ENCODE measurements around the gene ASPG. TPM values are rescaled to one million over a fixed set of nuclear protein-coding genes. Genes with fewer than 3 reads are reported as not detected.

Gene ASPG
- total RNA-seq, 1 experiment from 2014 or later = not detected

DNA sequence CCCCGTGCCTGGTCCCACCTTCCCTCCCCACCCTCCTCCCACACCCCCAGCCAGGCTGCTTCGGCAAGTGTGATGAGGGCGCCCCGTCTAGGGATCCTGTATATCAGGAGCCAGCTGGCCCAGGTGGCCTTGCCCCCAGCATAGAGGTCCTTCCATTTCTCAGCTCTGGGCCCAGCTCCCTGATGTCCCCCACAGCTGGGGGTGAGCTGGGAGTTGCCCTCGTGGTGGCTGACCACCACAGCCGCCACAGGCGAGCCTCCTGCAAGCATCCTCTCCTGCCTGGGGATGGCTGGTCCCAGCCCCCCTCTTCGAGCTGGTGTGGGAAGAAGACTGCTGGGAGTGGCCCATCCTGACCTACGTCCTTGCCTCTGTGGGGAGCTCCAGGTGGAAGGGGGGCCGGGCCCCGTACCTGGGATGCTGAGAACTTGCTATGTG, 7.4 kb downstream of the ASPG start:
- no peaks in the 10 kb centered on the region for H3K79me2 ChIP-seq (ENCODE audit: low read depth)
- ChIA-PET POLR2A (ENCODE audit: unreplicated experiment) (no interaction called here), CTCF (interaction anchor here (0.6 to 0.7 kb wide), 3 partner anchors 15 to 51 kb away, joined by 3 to 7 read pairs (median 4); no protein-coding TSS in a partner anchor)
- H3K36me3 ChIP-seq (ENCODE audit: low read depth) = no peaks in the 10 kb centered on the region
- H4K20me1 ChIP-seq (ENCODE audit: insufficient read depth) = no peaks in the 10 kb centered on the region
- no peaks in the 10 kb centered on the region for H3F3A ChIP-seq (ENCODE audit: insufficient read depth, low read depth)
- no TSS peak for BruUV-seq (replicated peaks)
- no peak for DNase-seq
- TF ChIP-seq EZH2 (IDR thresholded peaks at IDR 0.05; ENCODE audit: low read depth) = no peak
- TF ChIP-seq, protein P1, sequence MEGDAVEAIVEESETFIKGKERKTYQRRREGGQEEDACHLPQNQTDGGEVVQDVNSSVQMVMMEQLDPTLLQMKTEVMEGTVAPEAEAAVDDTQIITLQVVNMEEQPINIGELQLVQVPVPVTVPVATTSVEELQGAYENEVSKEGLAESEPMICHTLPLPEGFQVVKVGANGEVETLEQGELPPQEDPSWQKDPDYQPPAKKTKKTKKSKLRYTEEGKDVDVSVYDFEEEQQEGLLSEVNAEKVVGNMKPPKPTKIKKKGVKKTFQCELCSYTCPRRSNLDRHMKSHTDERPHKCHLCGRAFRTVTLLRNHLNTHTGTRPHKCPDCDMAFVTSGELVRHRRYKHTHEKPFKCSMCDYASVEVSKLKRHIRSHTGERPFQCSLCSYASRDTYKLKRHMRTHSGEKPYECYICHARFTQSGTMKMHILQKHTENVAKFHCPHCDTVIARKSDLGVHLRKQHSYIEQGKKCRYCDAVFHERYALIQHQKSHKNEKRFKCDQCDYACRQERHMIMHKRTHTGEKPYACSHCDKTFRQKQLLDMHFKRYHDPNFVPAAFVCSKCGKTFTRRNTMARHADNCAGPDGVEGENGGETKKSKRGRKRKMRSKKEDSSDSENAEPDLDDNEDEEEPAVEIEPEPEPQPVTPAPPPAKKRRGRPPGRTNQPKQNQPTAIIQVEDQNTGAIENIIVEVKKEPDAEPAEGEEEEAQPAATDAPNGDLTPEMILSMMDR (conservative IDR thresholded peaks at IDR 0.05) = no peak
- no peak overlapping the region for H3K4me2 ChIP-seq
- H3K4me3 ChIP-seq = no peak overlapping the region
- no peaks in the 10 kb centered on the region for H3K4me1 ChIP-seq (replicated peaks; ENCODE audit: insufficient read depth)
- intact Hi-C loops (cut with micrococcal nuclease; ENCODE audit: unreplicated experiment) = no loop called here
- no peak overlapping the region for H2AFZ ChIP-seq
- H3K9me2 ChIP-seq (ENCODE audit: insufficient read depth) = no peaks in the 10 kb centered on the region
- H3K27ac ChIP-seq = no peak overlapping the region
- peaks cover 8% of the 10 kb centered on the region; the same call in 1 of the 2 replicates for H3K27me3 ChIP-seq (ENCODE audit: insufficient read depth, low read depth)
- H3K9me3 ChIP-seq (ENCODE audit: insufficient read depth, low read depth) = no peaks in the 10 kb centered on the region

DNA sequence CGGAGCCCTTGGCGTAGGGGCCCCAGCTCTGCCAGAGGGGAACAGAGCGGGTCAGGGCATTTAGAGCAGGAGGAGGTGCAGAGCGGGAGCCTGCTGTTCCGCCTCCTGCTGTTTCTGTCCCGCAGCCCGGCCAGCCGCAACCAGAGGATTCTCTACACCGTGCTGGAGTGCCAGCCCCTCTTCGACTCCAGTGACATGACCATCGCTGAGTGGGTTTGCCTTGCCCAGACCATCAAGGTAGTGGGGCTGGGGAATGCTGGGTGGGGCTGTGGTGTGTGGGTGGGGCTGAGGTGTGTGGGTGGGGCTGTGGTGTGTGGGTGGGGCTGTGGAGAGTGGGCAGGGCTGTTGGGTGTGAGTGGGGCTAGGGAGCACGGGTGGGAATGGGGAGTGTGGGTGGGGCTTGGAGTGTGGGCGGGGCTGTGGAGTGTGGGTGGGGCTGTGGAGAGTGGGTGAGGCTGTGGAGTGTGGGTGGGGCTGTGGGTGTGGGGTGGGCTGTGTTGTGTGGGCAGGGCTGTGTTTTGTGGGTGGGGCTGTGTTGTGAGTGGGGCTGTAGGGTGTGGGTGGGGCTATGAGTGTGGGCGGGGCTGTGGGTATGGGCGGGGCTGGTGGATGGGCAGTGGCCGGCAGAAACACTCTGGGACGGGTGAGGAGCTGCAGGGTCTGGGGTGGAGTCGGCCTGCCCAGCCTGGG, 8.0 kb downstream of the ASPG start:
- CTCF ChIA-PET = interaction anchor here (0.6 to 0.7 kb wide), 4 partner anchors 16 to 50 kb away, joined by 3 to 7 read pairs (median 4); no protein-coding TSS in a partner anchor
- Histone ChIP-seq H3K27ac (no peak overlapping the region), H3K9me3 (ENCODE audit: insufficient read depth, low read depth) (no peaks in the 10 kb centered on the region), H2AFZ (no peak overlapping the region), H3K9me2 (ENCODE audit: insufficient read depth) (no peaks in the 10 kb centered on the region), H3F3A (ENCODE audit: insufficient read depth, low read depth) (no peaks in the 10 kb centered on the region), H4K20me1 (ENCODE audit: insufficient read depth) (no peaks in the 10 kb centered on the region), H3K4me2 (no peak overlapping the region), H3K4me1 (replicated peaks; ENCODE audit: insufficient read depth) (no peaks in the 10 kb centered on the region), H3K36me3 (ENCODE audit: low read depth) (no peaks in the 10 kb centered on the region), H3K79me2 (ENCODE audit: low read depth) (no peaks in the 10 kb centered on the region), H3K27me3 (ENCODE audit: insufficient read depth, low read depth) (peaks cover 8% of the 10 kb centered on the region; the same call in 1 of the 2 replicates), H3K4me3 (no peak overlapping the region)
- POLR2A ChIA-PET (ENCODE audit: unreplicated experiment) = interaction anchor here (0.7 kb wide), 1 partner anchor 15 kb away, joined by 5 read pairs; no protein-coding TSS in a partner anchor
- no TSS peak for BruUV-seq (replicated peaks)
- no peak for DNase-seq
- no peak for TF ChIP-seq EZH2 (IDR thresholded peaks at IDR 0.05; ENCODE audit: low read depth)
- TF ChIP-seq, protein P1 (conservative IDR thresholded peaks at IDR 0.05) = no peak
- intact Hi-C loops (cut with micrococcal nuclease; ENCODE audit: unreplicated experiment) = loop anchor here (1.0 kb wide), 1 partner anchor 38 kb away; no protein-coding TSS in a partner anchor

DNA sequence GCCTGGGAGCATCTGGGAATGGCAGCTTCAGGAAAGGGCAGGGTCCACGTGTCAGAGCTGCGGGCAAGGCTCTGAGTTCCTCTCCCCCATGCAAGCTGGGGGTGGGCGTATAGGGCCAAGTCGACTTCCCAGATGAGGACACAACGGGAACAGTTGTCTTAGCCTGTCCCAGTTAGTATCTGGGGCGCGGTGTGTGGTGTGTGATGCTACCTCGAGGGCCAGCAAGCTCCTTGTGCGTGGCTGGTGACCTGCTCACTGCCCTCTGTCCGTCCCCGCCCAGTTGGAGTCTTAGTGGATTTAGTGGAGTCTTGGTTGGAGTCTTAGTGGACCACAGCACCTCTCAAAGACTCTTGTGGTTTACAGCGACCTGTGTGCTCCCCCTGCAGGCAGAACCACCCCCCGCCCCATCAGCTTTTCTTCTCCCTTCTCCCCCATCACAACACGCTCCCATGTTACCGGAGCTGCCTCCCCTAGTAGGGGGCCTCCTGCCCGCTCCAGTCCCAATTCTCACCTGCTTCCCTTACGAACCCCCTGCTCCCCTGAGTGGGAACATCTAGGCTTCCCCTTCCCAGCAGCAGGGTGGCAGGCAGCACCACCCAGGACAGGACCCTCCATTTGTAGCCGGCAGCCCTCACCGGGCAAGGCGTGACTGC, 8.7 kb downstream of the ASPG start:
- H3K9me2 ChIP-seq (ENCODE audit: insufficient read depth) = no peaks in the 10 kb centered on the region
- TF ChIP-seq, protein P1 (conservative IDR thresholded peaks at IDR 0.05) = no peak
- H3K79me2 ChIP-seq (ENCODE audit: low read depth) = no peaks in the 10 kb centered on the region
- no peak overlapping the region for H3K27ac ChIP-seq
- intact Hi-C loops (cut with micrococcal nuclease; ENCODE audit: unreplicated experiment) = loop anchor here (1.0 kb wide), 1 partner anchor 37 kb away; no protein-coding TSS in a partner anchor
- peaks cover 8% of the 10 kb centered on the region; the same call in 1 of the 2 replicates for H3K27me3 ChIP-seq (ENCODE audit: insufficient read depth, low read depth)
- DNase-seq = no peak
- no peaks in the 10 kb centered on the region for H3K4me1 ChIP-seq (replicated peaks; ENCODE audit: insufficient read depth)
- no peaks in the 10 kb centered on the region for H3F3A ChIP-seq (ENCODE audit: insufficient read depth, low read depth)
- H3K9me3 ChIP-seq (ENCODE audit: insufficient read depth, low read depth) = no peaks in the 10 kb centered on the region
- BruUV-seq (replicated peaks) = no TSS peak
- POLR2A ChIA-PET (ENCODE audit: unreplicated experiment) = interaction anchor here (0.7 kb wide), 1 partner anchor 14 kb away, joined by 5 read pairs; no protein-coding TSS in a partner anchor
- H3K36me3 ChIP-seq (ENCODE audit: low read depth) = no peaks in the 10 kb centered on the region
- H3K4me2 ChIP-seq = no peak overlapping the region
- H3K4me3 ChIP-seq = no peak overlapping the region
- no peaks in the 10 kb centered on the region for H4K20me1 ChIP-seq (ENCODE audit: insufficient read depth)
- no peak overlapping the region for H2AFZ ChIP-seq
- CTCF ChIA-PET = interaction anchor here (0.6 kb wide), 1 partner anchor 42 kb away, joined by 4 read pairs; no protein-coding TSS in a partner anchor

Data from PC-9 (cell line).